PC-3 (cell line): ENCODE data around the gene LGI1. TPM values are rescaled to one million over a fixed set of nuclear protein-coding genes. Genes with fewer than 3 reads are reported as not detected.

ENCODE experiments used
- ATAC-seq: fragments of 200-7000 bp; cut with Tn5 transposase; 2 replicates; pipeline ENCODE4 v1.9.1; 2020; ENCODE audit warnings: mild to moderate bottlenecking, moderate library complexity
- BruUV-seq: library from RNA; stranded (reverse); fragments of 400-500 nt; replicated peaks from 2 replicates; lab custom pipeline; 2021; lab: Mats Ljungman, UMichigan
- CTCF ChIA-PET: fragments of 300-600 bp; sonication (Branson Sonifier 250); formaldehyde crosslinking; loops from one replicate; lab custom pipeline; 2022; ENCODE audit warnings: antibody characterized with exemption; lab: Charles Lee
- POLR2A ChIA-PET: fragments of 300-600 bp; sonication (Branson Sonifier 250); formaldehyde crosslinking; loops from one replicate; lab custom pipeline; 2022; ENCODE audit warnings: antibody characterized with exemption; ENCODE audit not compliant: unreplicated experiment; lab: Charles Lee
- DNase-seq: peaks from one replicate; pipeline ENCODE4 v3.0.0-alpha.2; 2015
- H2AFZ ChIP-seq: fragments of 300-600 bp; sonication (generic); 2 replicates; pipeline ENCODE4 v1.6.0; 2016; ENCODE audit warnings: antibody characterized with exemption, low read length
- H3F3A ChIP-seq: fragments of 300-600 bp; sonication (generic); one replicate; pipeline ENCODE4 v1.6.0; 2017; ENCODE audit warnings: antibody characterized with exemption, low read length, control low read depth, mild to moderate bottlenecking; ENCODE audit not compliant: unreplicated experiment
- H3K27ac ChIP-seq: fragments of 300-600 bp; sonication (generic); 2 replicates; pipeline ENCODE4 v1.5.1; 2016; ENCODE audit warnings: mild to moderate bottlenecking, low read length
- H3K27me3 ChIP-seq: fragments of 300-600 bp; sonication (generic); 2 replicates; pipeline ENCODE4 v1.6.1; 2016; ENCODE audit warnings: low read length, mixed read lengths
- H3K36me3 ChIP-seq: fragments of 300-600 bp; sonication (generic); 2 replicates; pipeline ENCODE4 v1.6.1; 2016; ENCODE audit warnings: low read depth, mixed run types, low read length, mixed read lengths
- H3K4me1 ChIP-seq: fragments of 300-600 bp; sonication (generic); 2 replicates; pipeline ENCODE4 v1.5.1; 2016; ENCODE audit warnings: low read length; ENCODE audit not compliant: insufficient read depth
- H3K4me2 ChIP-seq: fragments of 300-600 bp; sonication (generic); 2 replicates; pipeline ENCODE4 v1.6.0; 2016; ENCODE audit warnings: low read length
- H3K4me3 ChIP-seq: fragments of 300-600 bp; sonication (generic); 2 replicates; pipeline ENCODE4 v1.5.1; 2016; ENCODE audit warnings: mild to moderate bottlenecking, low read length, mixed read lengths
- H3K79me2 ChIP-seq: fragments of 300-600 bp; sonication (generic); 2 replicates; pipeline ENCODE4 v1.6.1; 2017; ENCODE audit warnings: low read length, mixed read lengths
- H3K9ac ChIP-seq: fragments of 300-600 bp; sonication (generic); 2 replicates; pipeline ENCODE4 v1.6.0; 2016; ENCODE audit warnings: mild to moderate bottlenecking, low read length
- H3K9me2 ChIP-seq: fragments of 300-600 bp; sonication (generic); replicated peaks from 2 replicates; pipeline ENCODE4 v1.6.1; 2016; ENCODE audit warnings: mixed run types, low read length, mixed read lengths
- H3K9me3 ChIP-seq: fragments of 300-600 bp; sonication (generic); 2 replicates; pipeline ENCODE4 v1.6.1; 2016; ENCODE audit warnings: low read length, mixed read lengths
- H4K20me1 ChIP-seq: fragments of 300-600 bp; sonication (generic); 2 replicates; pipeline ENCODE4 v1.6.1; 2016; ENCODE audit warnings: low read length, mixed read lengths
- CTCF ChIP-seq: fragments of 300-600 bp; sonication (generic); conservative IDR thresholded peaks from 2 replicates; pipeline ENCODE4 v1.5.1; 2017; ENCODE audit warnings: antibody characterized with exemption, low read depth, mild to moderate bottlenecking, low read length
- EZH2 ChIP-seq: fragments of 300-600 bp; sonication (generic); IDR thresholded peaks from one replicate; pipeline ENCODE4 v1.6.1; 2017; ENCODE audit warnings: antibody characterized with exemption, mild to moderate bottlenecking, low read length; ENCODE audit not compliant: unreplicated experiment
- EZH2phosphoT487 ChIP-seq: fragments of 300-600 bp; sonication (generic); IDR thresholded peaks from 2 replicates; pipeline ENCODE4 v1.6.1; 2018; ENCODE audit warnings: mild to moderate bottlenecking, antibody characterized with exemption, low read length, borderline replicate concordance
- intact Hi-C: fragments of 100-400 bp; cut with micrococcal nuclease; formaldehyde crosslinking; loops from 2 replicates; pipeline ENCODE4 v1.9.0; 2023
- total RNA-seq: library from RNA; depleted of rRNA; stranded (reverse); fragments of >200 nt; gene quantifications from 2 replicates; pipeline ENCODE4 v1.2.3, GENCODE V29; 2014

Gene LGI1
- total RNA-seq, 1 experiment from 2014 or later, result not detected

DNA sequence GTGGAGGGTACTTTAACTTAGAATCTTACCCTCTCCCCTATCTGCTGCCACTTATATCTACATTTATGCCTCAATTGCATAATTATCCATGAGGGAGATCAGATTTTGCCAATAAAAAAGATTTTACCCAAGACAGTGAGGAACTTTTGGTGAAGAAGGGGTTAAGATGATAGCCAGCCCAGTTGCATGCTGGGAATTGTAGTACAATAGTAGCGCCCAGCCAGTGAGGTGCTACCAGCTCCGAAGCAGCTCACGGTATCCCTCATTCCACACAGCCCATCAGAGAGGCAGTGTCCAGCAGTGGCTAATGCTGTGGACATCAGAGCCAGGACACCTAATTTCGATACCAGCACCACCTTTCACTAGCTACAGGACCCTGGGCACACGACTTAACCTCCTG, 5.9 kb upstream of the LGI1 start:
- DNase-seq, result peak; percentile 22
- ChIA-PET POLR2A (no interaction called here), CTCF (no interaction called here)
- Histone ChIP-seq H3K9ac (no peak overlapping the region), H3K36me3 (no peaks in the 10 kb centered on the region), H4K20me1 (no peaks in the 10 kb centered on the region), H3K4me1 (peaks cover 4% of the 10 kb centered on the region), H3K27me3 (no peaks in the 10 kb centered on the region), H3K27ac (no peak overlapping the region), H3K9me2 (no peaks in the 10 kb centered on the region), H3K79me2 (no peaks in the 10 kb centered on the region), H3K4me3 (no peak overlapping the region), H3K9me3 (no peaks in the 10 kb centered on the region), H2AFZ (0 out of 2 replicates have a peak overlapping the region, but pooled peaks have one; percentile 23), H3K4me2 (no peak overlapping the region), H3F3A (no peaks in the 10 kb centered on the region)
- no TSS peak for BruUV-seq
- TF ChIP-seq CTCF (no peak), EZH2phosphoT487 (no peak), EZH2 (no peak)
- ATAC-seq, result no peak
- intact Hi-C loops, result no loop called here

GRCh38 chr10:93752761-93753160, 5.0 kb upstream of the LGI1 start:
- H2AFZ ChIP-seq, result no peak overlapping the region
- BruUV-seq, result no TSS peak
- H3K27me3 ChIP-seq, result no peaks in the 10 kb centered on the region
- no peaks in the 10 kb centered on the region for H3K36me3 ChIP-seq
- no peak for TF ChIP-seq EZH2phosphoT487
- TF ChIP-seq CTCF, result no peak
- no peak for TF ChIP-seq EZH2
- no peak overlapping the region for H3K4me3 ChIP-seq
- POLR2A ChIA-PET, result no interaction called here
- peak; percentile 74 for DNase-seq
- H3K27ac ChIP-seq, result no peak overlapping the region
- H3K9me2 ChIP-seq, result no peaks in the 10 kb centered on the region
- no peaks in the 10 kb centered on the region for H3K9me3 ChIP-seq
- H3K4me2 ChIP-seq, result no peak overlapping the region
- no peaks in the 10 kb centered on the region for H3F3A ChIP-seq
- no peak overlapping the region for H3K9ac ChIP-seq
- H3K79me2 ChIP-seq, result no peaks in the 10 kb centered on the region
- peak; percentile 70 for ATAC-seq
- no peaks in the 10 kb centered on the region for H4K20me1 ChIP-seq
- CTCF ChIA-PET, result no interaction called here
- peaks cover 4% of the 10 kb centered on the region for H3K4me1 ChIP-seq
- intact Hi-C loops, result no loop called here

GRCh38 chr10:93753621-93754250, 4.0 kb upstream of the LGI1 start:
- H3K9me2 ChIP-seq, result no peaks in the 10 kb centered on the region
- no peak for ATAC-seq
- peaks cover 8% of the 10 kb centered on the region for H3K4me1 ChIP-seq
- no peaks in the 10 kb centered on the region for H3K36me3 ChIP-seq
- no peaks in the 10 kb centered on the region for H3K79me2 ChIP-seq
- H3K4me2 ChIP-seq, result no peak overlapping the region
- intact Hi-C loops, result no loop called here
- CTCF ChIA-PET, result no interaction called here
- no peak overlapping the region for H3K4me3 ChIP-seq
- H3F3A ChIP-seq, result no peaks in the 10 kb centered on the region
- POLR2A ChIA-PET, result no interaction called here
- no peaks in the 10 kb centered on the region for H3K27me3 ChIP-seq
- H4K20me1 ChIP-seq, result no peaks in the 10 kb centered on the region
- TF ChIP-seq EZH2 (no peak), EZH2phosphoT487 (no peak), CTCF (no peak)
- H3K9me3 ChIP-seq, result no peaks in the 10 kb centered on the region
- no peak overlapping the region for H3K27ac ChIP-seq
- H2AFZ ChIP-seq, result no peak overlapping the region
- no peak for DNase-seq
- BruUV-seq, result no TSS peak
- H3K9ac ChIP-seq, result no peak overlapping the region
